ENCODE results near the gene TPRA1. TPM values are rescaled to one million over a fixed set of nuclear protein-coding genes. Genes with fewer than 3 reads are reported as not detected.

The TPRA1 gene
- total RNA-seq, 1 experiment from 2014 or later = 20.0 TPM

DNA sequence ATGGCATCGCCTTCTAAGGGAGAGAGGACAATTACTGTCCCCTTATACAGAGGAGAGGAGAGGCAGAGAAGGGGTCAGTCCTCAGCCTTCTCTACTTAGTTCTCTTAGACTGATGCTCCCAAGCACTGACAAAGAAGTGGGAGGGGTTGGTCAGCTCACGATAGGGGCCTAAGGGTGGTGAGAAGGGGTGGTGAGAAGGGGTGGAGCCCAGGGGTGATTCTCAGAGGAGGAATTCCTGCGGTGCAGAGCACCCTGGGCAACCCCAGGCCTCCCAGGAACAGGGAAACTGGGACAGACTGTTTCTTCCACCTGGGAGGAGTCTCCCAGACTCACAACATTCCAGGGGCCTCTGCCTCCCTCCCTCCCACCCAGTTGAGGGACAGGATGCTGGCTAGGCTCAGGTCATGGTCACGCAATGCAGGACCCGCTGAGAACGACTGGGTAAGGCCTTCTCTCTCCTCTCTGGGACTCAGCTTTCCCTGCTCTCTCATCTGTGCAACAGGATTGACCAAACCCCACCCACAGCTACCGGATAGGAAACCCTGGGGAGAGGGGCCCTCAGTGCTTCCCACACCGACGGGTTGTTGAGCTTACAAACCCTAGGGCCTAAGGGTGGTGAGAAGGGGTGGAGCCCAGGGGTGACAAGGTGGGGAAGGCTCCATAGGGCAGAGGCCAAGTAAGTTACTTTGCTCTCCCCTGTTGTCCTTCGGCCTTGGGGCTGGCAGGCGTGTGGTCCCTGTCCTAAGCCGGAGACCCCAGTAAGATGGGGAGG lies 1.5 kb downstream of the TPRA1 start:
- DNase-seq = peak; percentile 42
- H3K4me3 Mint-ChIP-seq = peak overlapping the region; percentile 75 to 93
- no peak overlapping the region for H3T11ph ChIP-seq (ENCODE audit: low read length)
- H3K27me3 ChIP-seq (ENCODE audit: insufficient read depth, low read length) = no peaks in the 10 kb centered on the region
- H3K27me3 Mint-ChIP-seq (ENCODE audit: low read depth) = peaks cover 4% of the 10 kb centered on the region
- H3K14ac ChIP-seq (ENCODE audit: insufficient read depth, low read length) = no peak overlapping the region
- H3K4me1 ChIP-seq (ENCODE audit: insufficient read depth, low read length) = no peaks in the 10 kb centered on the region
- H3K4ac ChIP-seq (ENCODE audit: low read depth, low read length) = no peak overlapping the region
- H2BK15ac ChIP-seq (ENCODE audit: low read depth, low read length) = no peak overlapping the region
- H2BK5ac ChIP-seq (ENCODE audit: insufficient read length, low read length) = no peak overlapping the region
- WGBS (ENCODE audit: extremely low coverage, insufficient read length, low lambda C conversion rate) = no CpG with 5 or more reads among the region's 12 CpGs
- H4K20me1 ChIP-seq (ENCODE audit: control insufficient read depth, insufficient read depth, insufficient read length) = peaks cover 3% of the 10 kb centered on the region
- H4K8ac ChIP-seq (replicated peaks; ENCODE audit: insufficient read length, low read depth, low read length) = no peak overlapping the region
- no peak overlapping the region for H2BK120ac ChIP-seq (ENCODE audit: low read depth, low read length, poor library complexity, severe bottlenecking)
- peak overlapping the region; percentile 34 for H3K4me2 ChIP-seq (ENCODE audit: insufficient read depth, insufficient read length, low read length)
- no peak overlapping the region for H2BK12ac ChIP-seq (ENCODE audit: insufficient read length, low read depth, low read length)
- H3K9ac ChIP-seq (ENCODE audit: extremely low read depth, insufficient read length, low read length) = no peak overlapping the region
- TF ChIP-seq, protein P1, sequence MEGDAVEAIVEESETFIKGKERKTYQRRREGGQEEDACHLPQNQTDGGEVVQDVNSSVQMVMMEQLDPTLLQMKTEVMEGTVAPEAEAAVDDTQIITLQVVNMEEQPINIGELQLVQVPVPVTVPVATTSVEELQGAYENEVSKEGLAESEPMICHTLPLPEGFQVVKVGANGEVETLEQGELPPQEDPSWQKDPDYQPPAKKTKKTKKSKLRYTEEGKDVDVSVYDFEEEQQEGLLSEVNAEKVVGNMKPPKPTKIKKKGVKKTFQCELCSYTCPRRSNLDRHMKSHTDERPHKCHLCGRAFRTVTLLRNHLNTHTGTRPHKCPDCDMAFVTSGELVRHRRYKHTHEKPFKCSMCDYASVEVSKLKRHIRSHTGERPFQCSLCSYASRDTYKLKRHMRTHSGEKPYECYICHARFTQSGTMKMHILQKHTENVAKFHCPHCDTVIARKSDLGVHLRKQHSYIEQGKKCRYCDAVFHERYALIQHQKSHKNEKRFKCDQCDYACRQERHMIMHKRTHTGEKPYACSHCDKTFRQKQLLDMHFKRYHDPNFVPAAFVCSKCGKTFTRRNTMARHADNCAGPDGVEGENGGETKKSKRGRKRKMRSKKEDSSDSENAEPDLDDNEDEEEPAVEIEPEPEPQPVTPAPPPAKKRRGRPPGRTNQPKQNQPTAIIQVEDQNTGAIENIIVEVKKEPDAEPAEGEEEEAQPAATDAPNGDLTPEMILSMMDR (conservative IDR thresholded peaks at IDR 0.05) = no peak
- peaks cover 21 to 22% of the 10 kb centered on the region in 2 experiments for H3K4me1 Mint-ChIP-seq
- no peak overlapping the region for H3K27ac Mint-ChIP-seq
- H3K36me3 Mint-ChIP-seq (ENCODE audit: insufficient read depth in 1 of 3, low read depth in 3 of 3) = peaks cover 0 to 8% (median 4%) of the 10 kb centered on the region in 3 experiments; a peak in 3 of 7 replicates
- H4K5ac ChIP-seq (ENCODE audit: insufficient read length, low read depth, low read length) = no peak overlapping the region
- no peaks in the 10 kb centered on the region; a peak in 1 of 5 replicates for H3K9me3 Mint-ChIP-seq
- H2BK20ac ChIP-seq (ENCODE audit: low read depth, low read length, poor library complexity, severe bottlenecking) = no peak overlapping the region
- H3K79me1 ChIP-seq (ENCODE audit: insufficient read depth, low read depth, low read length, poor library complexity, severe bottlenecking) = no peaks in the 10 kb centered on the region
- H4K91ac ChIP-seq (ENCODE audit: insufficient read length, low read depth, low read length) = no peak overlapping the region
- no peak overlapping the region for H3K56ac ChIP-seq (ENCODE audit: insufficient read length, low read depth, low read length)
- peaks cover 5% of the 10 kb centered on the region for H3K23me2 ChIP-seq (ENCODE audit: insufficient read length, low read depth, low read length, poor library complexity, severe bottlenecking)
- H2AFZ ChIP-seq (ENCODE audit: low read length) = no peak overlapping the region
- no peak overlapping the region for H3K18ac ChIP-seq (ENCODE audit: insufficient read length, low read depth, low read length)
- H3K27ac ChIP-seq (ENCODE audit: insufficient read length, low read depth, low read length) = no peak overlapping the region
- H3K79me2 ChIP-seq (ENCODE audit: insufficient read depth, low read length) = no peaks in the 10 kb centered on the region
- no peak overlapping the region for H2AK5ac ChIP-seq (ENCODE audit: insufficient read length, low read length)
- no peak overlapping the region for H3K23ac ChIP-seq (ENCODE audit: insufficient read length, low read depth, low read length)
- no peaks in the 10 kb centered on the region for H3K9me3 ChIP-seq (ENCODE audit: control insufficient read depth, low read depth, low read length)

Data from H9 (cell line).